Right lobe of liver (tissue), 6 donors: ENCODE data around the gene KMT5C. TPM values are rescaled to one million over a fixed set of nuclear protein-coding genes. Genes with fewer than 3 reads are reported as not detected.

ENCODE experiments used
- ATAC-seq, 4 donors: fragments of 200-7000 bp; cut with Tn5 transposase; one replicate each; pipeline ENCODE4 v1.9.1; 2020; ENCODE audit warnings: mild to moderate bottlenecking in 4 of 4, moderate library complexity in 4 of 4
- DNase-seq, 3 donors: peaks; one replicate each; pipeline ENCODE4 v3.0.0-alpha.2; 2020
- H3K27ac ChIP-seq, 3 donors: fragments of 200-600 bp; one replicate each; pipeline ENCODE4 v1.8.0; 2022
- H3K27me3 ChIP-seq, 2 donors: fragments of 200-600 bp; one replicate each; pipeline ENCODE4 v1.8.0; 2022
- H3K36me3 ChIP-seq, 4 donors: fragments of 200-600 bp; sonication (generic) in 1 of 4; one replicate each; pipeline versions ENCODE4 v1.5.1 to v1.8.0; 2017 to 2022; ENCODE audit warnings: control low read depth in 1 of 4
- H3K4me1 ChIP-seq, 4 donors: fragments of 200-600 bp; sonication (generic) in 1 of 4; one replicate each; pipeline versions ENCODE4 v1.5.1 to v1.8.0; 2017 to 2022; ENCODE audit warnings: control low read depth in 1 of 4
- H3K4me3 ChIP-seq, 3 donors: fragments of 200-600 bp; one replicate each; pipeline ENCODE4 v1.8.0; 2022
- H3K9me3 ChIP-seq, 4 donors: fragments of 200-600 bp; sonication (generic) in 1 of 4; one replicate each; pipeline versions ENCODE4 v1.5.1 to v1.8.0; 2017 to 2022; ENCODE audit warnings: control low read depth in 1 of 4
- POLR2A ChIP-seq: fragments of 450-650 bp; IDR thresholded peaks from one replicate; pipeline ENCODE4 v1.6.1; 2017; ENCODE audit warnings: antibody characterized with exemption, mild to moderate bottlenecking
- WGBS: methylation state at CpG from one replicate; pipeline ENCODE4 v1.1.6; 2018; ENCODE audit warnings: low coverage, low lambda C conversion rate; ENCODE audit not compliant: insufficient coverage; ENCODE audit errors: missing lambda C conversion rate; 5-methylcytosine and 5-hydroxymethylcytosine counted together
- intact Hi-C, 2 donors: fragments of 100-400 bp; cut with DNase I; formaldehyde crosslinking; loops; one replicate each; pipeline versions ENCODE4 v1.11.2 to v1.14.1; 2022
- total RNA-seq, 6 experiments: library from RNA; depleted of rRNA in 2 of 6; stranded (reverse); fragments of >200 nt in 2 of 6; fragmentation: NEBNext Ultra II Directional in 3 of 6; extraction: Animal tissue kit (Norgen Biotek cat#: 25700) in 3 of 6; gene quantifications; one replicate each; pipeline versions ENCODE4 v1.1.0 to v1.2.4, GENCODE V29; 2016 to 2023
- TF ChIP-seq, protein P1 (sequence below), 4 donors: fragments of 200-600 bp in 3 of 4; fragments of 450-650 bp in 1 of 4; IDR thresholded peaks; one replicate each; pipeline versions ENCODE4 v1.5.1 to v1.8.0; 2016 to 2022; ENCODE audit warnings: antibody characterized with exemption in 4 of 4, mild to moderate bottlenecking in 2 of 4
- donor health status: DM: no; HTN: yes; CAD: no.
- donor health status: DM: no; HTN: no; CAD: no.
- donor health status: DM: no; HTN: no; CAD: no.
- donor health status: DM: no; HTN: yes; CAD: no.
- donor health status: DM: no; HTN: yes; CAD: no.

KMT5C gene
- total RNA-seq, 6 experiments from 2014 or later: 2.3 to 5.3 (median 3.7) TPM

DNA sequence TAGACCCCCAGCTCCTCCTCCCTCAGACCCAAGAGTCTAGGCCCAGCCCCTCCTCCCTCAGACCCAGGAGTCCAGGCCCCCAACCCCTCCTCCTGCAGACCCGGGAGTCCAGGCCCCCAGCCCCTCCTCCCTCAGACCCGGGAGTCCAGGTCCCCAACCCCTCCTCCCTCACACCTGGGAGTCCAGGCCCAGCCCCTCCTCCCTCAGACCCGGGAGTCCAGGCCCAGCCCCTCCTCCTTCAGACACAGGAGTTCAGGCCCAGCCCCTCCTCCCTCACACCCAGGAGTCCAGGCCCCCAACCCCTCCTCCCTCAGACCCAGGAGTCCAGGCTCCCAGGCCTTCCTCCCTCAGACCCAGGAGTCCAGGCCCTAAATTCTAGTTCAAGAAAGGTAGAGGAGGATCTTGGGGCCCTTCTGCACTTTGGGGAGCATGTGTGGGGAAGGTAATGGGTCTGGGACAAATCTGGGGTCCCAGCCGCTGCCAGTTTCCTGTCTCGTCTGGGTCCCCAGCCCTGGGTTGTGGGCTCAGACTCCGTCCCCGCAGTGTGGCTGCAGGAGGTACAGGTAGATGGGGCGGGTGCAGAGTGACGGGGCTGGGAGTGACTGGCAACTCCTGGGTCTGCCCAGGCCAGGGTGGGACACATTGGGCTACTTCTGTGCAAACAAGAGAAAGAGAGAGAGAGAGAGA is 33.8 kb downstream of the KMT5C start:
- Histone ChIP-seq H3K27ac (no peak overlapping the region), H3K4me3 (no peak overlapping the region), H3K9me3 (no peaks in the 10 kb centered on the region), H3K27me3 (peaks cover 0 to 23% of the 10 kb centered on the region in 2 donors), H3K36me3 (no peaks in the 10 kb centered on the region), H3K4me1 (no peaks in the 10 kb centered on the region)
- TF ChIP-seq, protein P1, sequence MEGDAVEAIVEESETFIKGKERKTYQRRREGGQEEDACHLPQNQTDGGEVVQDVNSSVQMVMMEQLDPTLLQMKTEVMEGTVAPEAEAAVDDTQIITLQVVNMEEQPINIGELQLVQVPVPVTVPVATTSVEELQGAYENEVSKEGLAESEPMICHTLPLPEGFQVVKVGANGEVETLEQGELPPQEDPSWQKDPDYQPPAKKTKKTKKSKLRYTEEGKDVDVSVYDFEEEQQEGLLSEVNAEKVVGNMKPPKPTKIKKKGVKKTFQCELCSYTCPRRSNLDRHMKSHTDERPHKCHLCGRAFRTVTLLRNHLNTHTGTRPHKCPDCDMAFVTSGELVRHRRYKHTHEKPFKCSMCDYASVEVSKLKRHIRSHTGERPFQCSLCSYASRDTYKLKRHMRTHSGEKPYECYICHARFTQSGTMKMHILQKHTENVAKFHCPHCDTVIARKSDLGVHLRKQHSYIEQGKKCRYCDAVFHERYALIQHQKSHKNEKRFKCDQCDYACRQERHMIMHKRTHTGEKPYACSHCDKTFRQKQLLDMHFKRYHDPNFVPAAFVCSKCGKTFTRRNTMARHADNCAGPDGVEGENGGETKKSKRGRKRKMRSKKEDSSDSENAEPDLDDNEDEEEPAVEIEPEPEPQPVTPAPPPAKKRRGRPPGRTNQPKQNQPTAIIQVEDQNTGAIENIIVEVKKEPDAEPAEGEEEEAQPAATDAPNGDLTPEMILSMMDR (IDR thresholded peaks at IDR 0.05): no peak
- TF ChIP-seq POLR2A: no peak
- WGBS: 50% methylated on average over 7 of the region's 9 CpGs
- ATAC-seq (no peak), DNase-seq (no peak)
- intact Hi-C loops: loop anchor here in 1 of 2 donors (10.0 kb wide), 1 partner anchor 79 kb away; no protein-coding TSS in a partner anchor

DNA sequence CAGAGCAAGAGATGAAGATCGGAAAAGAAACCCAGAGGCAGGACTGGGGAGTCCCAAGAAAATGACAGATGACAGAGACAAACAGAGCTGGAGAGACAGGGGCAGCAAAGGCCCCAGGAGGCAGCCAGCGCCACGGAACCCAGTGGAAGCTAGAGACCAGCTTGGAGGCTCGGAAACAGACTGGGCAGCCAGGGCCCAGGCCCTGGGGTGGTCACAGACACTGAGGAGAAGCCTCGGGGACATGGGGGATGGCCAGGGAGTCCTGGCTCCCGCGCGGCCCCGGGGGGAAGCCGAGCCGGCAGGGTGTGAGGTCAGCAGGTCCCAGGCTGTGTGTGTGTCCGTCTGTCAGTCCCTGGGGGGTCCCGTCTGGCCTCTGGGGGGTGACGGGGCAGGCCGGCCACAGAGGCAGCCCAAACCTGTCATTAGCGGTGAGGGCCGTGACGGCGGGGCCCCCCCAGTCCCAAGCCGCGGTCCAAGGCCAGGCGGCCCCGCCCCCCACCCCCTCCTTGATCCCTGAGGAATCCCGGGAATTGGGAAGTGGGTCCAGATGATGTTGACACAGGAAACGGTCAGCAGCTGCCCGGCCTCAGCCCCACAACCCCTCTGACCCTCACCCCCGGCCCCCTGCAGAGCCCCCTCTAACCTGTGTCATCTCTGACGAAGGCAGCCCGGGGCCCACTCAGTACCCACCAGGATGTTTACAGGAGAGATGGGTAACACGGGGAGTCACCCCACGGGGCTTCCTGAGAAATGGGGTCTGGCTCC is 34.5 kb downstream of the KMT5C start:
- Histone ChIP-seq H3K27me3 (peaks cover 0 to 23% of the 10 kb centered on the region in 2 donors), H3K9me3 (no peaks in the 10 kb centered on the region), H3K4me3 (no peak overlapping the region), H3K4me1 (no peaks in the 10 kb centered on the region), H3K27ac (no peak overlapping the region), H3K36me3 (no peaks in the 10 kb centered on the region)
- 30% methylated on average over 8 of the region's 31 CpGs for WGBS
- DNase-seq (peak in 1 of 3 donors; percentile 17), ATAC-seq (peak in 1 of 4 donors; percentile 4)
- TF ChIP-seq, protein P1 (IDR thresholded peaks at IDR 0.05): no peak
- no peak for TF ChIP-seq POLR2A
- intact Hi-C loops: loop anchor here in 1 of 2 donors (10.0 kb wide), 1 partner anchor 79 kb away; no protein-coding TSS in a partner anchor

DNA sequence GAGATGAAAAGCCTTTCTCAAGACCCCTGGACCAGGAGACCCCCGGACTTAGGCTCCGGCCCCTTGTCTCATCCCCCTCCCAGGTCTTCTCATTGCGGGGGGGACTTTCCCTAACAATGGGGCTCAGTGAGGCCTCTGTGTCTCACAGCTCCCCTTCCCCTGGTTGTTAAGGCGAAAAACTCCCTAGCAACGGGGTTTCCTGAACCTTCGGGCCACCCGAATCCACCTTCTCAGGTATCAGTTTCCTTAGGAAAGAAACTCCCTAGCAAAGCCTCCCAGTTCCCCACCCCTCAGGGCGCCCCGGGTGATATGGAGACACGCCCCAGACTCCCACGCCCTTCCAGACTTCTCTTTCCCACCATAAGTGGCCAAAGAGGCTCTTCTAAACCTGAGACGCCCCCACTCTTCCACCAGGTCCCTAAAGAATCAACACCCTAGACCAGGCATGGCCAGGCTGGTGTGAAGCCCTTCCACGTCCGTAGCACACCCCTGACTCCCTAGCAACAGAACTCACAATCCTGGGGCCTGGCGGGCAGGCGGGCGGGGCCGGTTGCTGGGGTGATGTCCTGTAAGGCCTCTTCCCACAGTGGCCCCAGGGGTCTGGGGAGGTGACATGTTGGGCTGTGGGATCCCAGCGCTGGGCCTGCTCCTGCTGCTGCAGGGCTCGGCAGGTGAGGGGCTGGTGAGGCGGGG is 36.7 kb downstream of the KMT5C start, which contains the start of gene TMEM190:
Gene TMEM190, plus strand, starts transcription at position 586 of the 693 bp plus-strand sequence. Its CDS starts 28 bp downstream, at position 614.
- DNase-seq: peak in 1 of 3 donors; percentile 15
- Histone ChIP-seq H3K36me3 (no peaks in the 10 kb centered on the region), H3K4me1 (no peaks in the 10 kb centered on the region), H3K9me3 (no peaks in the 10 kb centered on the region), H3K4me3 (no peak within 1 kb of the TSS), H3K27me3 (peaks cover 0 to 14% of the 10 kb centered on the region in 2 donors), H3K27ac (no peak within 1 kb of the TSS)
- intact Hi-C loops: loop anchor here in 1 of 2 donors (10.0 kb wide), 1 partner anchor 82 kb away; no protein-coding TSS in a partner anchor
- ATAC-seq: no peak
- WGBS: 29% methylated on average over 12 of the region's 21 CpGs
- TF ChIP-seq POLR2A: no peak
- TF ChIP-seq, protein P1 (IDR thresholded peaks at IDR 0.05): no peak

DNA sequence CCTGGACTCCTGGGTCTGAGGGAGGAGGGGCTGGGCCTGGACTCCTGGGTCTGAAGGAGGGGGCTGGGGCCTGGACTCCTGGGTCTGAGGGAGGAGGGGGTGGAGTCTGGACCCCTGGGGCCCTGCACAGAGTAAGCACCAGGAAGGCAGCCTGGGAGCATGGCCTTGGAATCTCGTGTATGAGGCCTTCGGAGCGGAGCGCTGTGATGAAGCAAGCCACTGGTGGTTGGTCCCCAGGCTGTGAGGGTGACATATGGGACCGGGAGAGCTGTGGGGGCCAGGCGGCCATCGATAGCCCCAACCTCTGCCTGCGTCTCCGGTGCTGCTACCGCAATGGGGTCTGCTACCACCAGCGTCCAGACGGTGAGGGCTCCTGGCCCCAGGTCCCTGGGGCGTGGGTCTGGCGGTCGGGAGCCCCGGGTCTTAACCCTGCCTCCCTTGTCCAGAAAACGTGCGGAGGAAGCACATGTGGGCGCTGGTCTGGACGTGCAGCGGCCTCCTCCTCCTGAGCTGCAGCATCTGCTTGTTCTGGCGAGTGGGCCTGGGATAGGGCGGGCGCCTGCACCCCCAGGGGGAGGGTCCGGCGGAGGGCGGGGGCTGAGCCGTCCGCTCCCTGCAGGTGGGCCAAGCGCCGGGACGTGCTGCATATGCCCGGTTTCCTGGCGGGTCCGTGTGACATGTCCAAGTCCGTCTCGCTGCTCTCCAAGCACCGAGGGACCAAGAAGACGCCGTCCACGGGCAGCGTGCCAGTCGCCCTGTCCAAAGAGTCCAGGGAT is 37.9 kb downstream of the KMT5C start:
- ATAC-seq (peak in 1 of 4 donors; percentile 12), DNase-seq (peak in 1 of 3 donors; percentile 25)
- WGBS: 17% methylated on average over 17 of the region's 43 CpGs
- no peaks in the 10 kb centered on the region for H3K36me3 ChIP-seq
- no peaks in the 10 kb centered on the region for H3K4me1 ChIP-seq
- no peaks in the 10 kb centered on the region for H3K9me3 ChIP-seq
- intact Hi-C loops: loop anchor here in 1 of 2 donors (10.0 kb wide), 1 partner anchor 83 kb away; no protein-coding TSS in a partner anchor
- no peak for TF ChIP-seq POLR2A
- TF ChIP-seq, protein P1 (IDR thresholded peaks at IDR 0.05): no peak
- no peak overlapping the region for H3K27ac ChIP-seq
- no peak overlapping the region for H3K4me3 ChIP-seq
- H3K27me3 ChIP-seq: peaks cover 0 to 8% of the 10 kb centered on the region in 2 donors
